G401 (cell line): Measurements from ENCODE around the gene GBA3. TPM values are rescaled to one million over a fixed set of nuclear protein-coding genes. Genes with fewer than 3 reads are reported as not detected.

Experiments used
- total RNA-seq: library from RNA; depleted of rRNA; stranded (reverse); fragments of >200 nt; shearing (Covaris generic); gene quantifications from 2 replicates; pipeline ENCODE4 v1.2.3, GENCODE V29; 2014; rRNA removed

Gene GBA3
- total RNA-seq, 1 experiment from 2014 or later, result not detected

Other genes with a start within 250 kb of the GBA3 start
- gene ADGRA3, start 176.9 kb upstream of the GBA3 start, total RNA-seq, result 34.7 and 43.1 TPM in 2 replicates